HFF-Myc (cell line): ENCODE measurements around the gene GAB3.
"Not testable (repeated sequence)": the region's sequence is repeated elsewhere in the genome, so short reads cannot be mapped to it uniquely, and the experiment has no call there.

Experiments used
- DNase-seq: peaks from one replicate; pipeline ENCODE4 v3.0.0-alpha.2; 2011; ENCODE audit warnings: low read depth; ENCODE audit errors: extremely low read depth
- H3K4me3 ChIP-seq: replicated peaks from 2 replicates; pipeline ENCODE4 v1.5.1; 2011; ENCODE audit warnings: low read depth, mild to moderate bottlenecking, control low read depth, low read length
- TF ChIP-seq, protein P1 (sequence below): IDR thresholded peaks from 2 replicates; pipeline ENCODE4 v1.5.1; 2012; ENCODE audit warnings: mild to moderate bottlenecking, low read depth, low read length, control low read depth; ENCODE audit errors: missing control alignments

Gene GAB3

DNA sequence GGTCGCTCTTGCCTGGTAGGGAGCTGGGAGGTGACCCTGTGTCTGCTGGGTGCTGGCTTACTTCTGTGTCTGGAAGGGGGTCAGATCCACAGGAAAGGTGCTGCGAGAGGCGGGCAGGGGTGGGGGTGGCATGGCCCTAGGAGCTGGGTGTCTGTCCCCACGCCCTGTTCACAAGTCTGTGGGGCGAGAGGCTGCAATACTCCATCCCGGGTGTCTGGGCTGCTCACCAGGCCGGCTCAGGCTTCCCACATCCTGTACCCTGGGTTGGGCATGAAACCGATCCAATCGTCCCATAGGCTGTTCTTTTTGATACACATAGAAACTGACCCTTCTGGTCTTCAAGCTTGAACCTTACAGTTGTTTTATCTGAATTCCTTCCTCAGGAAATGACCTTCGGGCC lies 96.5 kb downstream of the GAB3 start:
- TF ChIP-seq, protein P1, sequence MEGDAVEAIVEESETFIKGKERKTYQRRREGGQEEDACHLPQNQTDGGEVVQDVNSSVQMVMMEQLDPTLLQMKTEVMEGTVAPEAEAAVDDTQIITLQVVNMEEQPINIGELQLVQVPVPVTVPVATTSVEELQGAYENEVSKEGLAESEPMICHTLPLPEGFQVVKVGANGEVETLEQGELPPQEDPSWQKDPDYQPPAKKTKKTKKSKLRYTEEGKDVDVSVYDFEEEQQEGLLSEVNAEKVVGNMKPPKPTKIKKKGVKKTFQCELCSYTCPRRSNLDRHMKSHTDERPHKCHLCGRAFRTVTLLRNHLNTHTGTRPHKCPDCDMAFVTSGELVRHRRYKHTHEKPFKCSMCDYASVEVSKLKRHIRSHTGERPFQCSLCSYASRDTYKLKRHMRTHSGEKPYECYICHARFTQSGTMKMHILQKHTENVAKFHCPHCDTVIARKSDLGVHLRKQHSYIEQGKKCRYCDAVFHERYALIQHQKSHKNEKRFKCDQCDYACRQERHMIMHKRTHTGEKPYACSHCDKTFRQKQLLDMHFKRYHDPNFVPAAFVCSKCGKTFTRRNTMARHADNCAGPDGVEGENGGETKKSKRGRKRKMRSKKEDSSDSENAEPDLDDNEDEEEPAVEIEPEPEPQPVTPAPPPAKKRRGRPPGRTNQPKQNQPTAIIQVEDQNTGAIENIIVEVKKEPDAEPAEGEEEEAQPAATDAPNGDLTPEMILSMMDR, result no peak
- no peak overlapping the region for H3K4me3 ChIP-seq
- no peak for DNase-seq

DNA sequence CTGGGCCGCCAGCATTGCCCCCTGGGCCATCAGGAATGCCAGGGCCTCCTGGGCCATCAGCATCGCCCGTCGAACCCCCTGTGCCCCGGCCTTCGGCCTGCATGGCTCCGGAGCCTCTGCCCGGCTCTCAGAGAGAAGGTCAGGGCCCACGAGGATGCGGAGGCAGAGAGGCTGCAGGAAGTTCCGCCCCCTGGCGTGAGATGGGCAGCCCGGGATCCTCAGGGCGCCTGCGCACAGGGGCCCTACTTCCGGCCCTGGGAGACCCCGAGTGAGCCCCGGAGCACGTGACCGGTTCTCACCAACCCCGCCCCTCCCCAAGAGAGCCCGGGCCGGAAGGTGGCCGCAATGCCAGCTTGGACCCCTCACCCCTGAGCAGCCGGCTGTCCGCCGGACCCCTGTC lies 97.5 kb downstream of the GAB3 start, which contains the start of gene CTAG2:
Gene CTAG2, minus strand, starts transcription at position 167 of the 400 bp plus-strand sequence. Its CDS starts 64 bp downstream, at position 103.
- not testable (repeated sequence) for DNase-seq, H3K4me3 ChIP-seq

DNA sequence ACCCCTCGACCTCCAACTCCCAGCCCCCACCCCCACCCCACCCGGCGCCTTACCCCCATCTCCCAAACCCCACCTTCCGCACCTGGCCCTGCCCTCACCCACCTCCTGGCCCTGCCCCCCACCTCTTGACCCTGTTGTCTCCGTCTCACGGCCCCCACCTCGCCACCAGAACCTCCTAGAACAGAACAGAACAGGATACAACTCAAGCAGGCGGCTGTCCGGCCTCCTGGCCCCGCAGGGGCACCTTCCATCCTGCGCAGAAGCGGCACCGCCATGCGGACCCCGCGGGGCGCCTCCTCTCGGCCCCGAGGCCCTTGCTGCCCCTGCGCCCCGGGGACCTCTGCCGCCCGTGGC lies 97.9 kb downstream of the GAB3 start:
- TF ChIP-seq, protein P1, result no peak
- DNase-seq, result no peak
- no peak overlapping the region for H3K4me3 ChIP-seq

DNA sequence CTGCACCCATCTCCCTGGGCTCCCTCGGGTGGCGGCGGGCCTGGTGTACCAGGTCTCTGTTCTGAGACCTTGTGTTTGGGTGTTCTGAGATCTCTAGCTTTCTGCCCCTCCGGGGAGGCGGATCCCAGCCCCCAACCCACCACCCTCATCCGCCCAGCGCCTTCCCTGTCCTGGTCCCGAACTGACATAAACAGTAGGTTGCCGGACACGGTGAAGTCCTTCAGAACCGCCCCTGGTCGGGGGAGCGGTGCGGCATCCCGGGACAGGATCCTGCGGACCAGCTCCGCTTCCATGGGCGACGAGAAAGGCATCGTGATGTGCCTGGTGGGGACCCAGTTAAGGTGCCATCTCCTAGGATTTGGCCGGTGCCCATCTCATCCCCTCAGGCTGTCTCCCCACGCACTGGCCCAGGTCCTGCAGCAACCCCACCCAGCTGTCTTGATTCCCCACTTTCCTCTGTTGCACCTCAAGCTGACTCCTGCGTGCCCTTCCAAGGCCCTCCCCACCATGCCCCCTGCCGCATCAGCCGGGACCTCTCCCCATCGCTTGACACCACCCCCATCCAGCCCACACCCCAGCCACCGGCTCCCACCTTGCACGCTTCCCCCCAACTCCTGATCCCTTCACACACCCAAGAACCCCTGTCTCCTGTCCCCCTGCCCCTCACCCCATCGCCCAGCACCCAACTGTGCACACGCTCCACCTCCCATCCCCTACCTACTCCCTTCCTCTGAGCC lies 98.4 kb downstream of the GAB3 start:
- TF ChIP-seq, protein P1, result no peak
- no peak overlapping the region for H3K4me3 ChIP-seq
- DNase-seq, result no peak

DNA sequence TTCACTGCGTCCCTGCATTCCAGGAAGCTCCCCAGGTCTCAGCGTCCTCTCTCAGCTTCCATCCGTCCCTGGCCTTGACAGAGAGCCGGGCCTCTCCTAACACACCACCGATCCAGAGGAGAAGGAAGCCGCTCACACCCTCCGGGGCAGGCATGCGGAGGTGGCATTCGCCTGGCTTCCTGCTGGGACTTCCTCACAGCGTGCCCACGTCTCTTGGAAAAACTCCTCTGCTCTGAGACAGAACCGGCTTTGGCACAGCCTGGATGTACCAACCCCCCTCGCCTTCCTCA lies 100.7 kb downstream of the GAB3 start:
- TF ChIP-seq, protein P1, result no peak
- DNase-seq, result no peak
- no peak overlapping the region for H3K4me3 ChIP-seq

DNA sequence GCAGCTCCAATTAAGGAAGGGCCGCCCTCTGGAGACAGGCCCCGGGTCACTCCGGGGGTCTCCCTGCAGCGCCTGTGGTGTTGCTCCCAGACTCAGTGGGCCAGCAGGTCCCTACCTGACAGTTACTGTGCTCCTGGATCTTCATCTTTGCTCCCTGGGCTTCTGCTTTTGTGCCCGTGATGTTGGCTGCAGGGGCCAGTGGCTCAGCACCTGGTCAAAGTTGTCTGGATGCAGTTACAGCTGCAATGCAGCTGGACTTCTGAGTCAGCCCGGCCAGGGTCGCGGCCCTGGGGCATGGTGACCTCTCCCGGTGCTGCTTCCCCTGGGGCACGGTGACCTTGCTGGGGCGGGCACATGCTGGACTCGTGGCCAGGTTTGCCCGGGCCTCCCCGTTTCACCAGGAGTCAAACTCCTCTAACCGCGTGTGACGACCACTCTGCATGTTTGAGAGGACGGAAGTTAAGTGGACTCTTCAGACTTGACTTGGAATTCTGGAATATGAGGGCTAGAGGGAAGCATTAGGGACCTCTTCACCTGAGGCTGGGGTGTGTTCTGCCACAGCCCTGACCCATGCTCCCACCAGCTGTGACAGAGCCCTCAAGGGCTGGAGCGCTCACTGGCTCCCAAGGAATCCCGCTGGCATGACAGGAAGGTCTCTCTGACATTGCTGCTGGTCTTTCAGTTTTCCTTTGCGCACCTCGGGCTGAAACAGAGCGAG lies 101.2 kb downstream of the GAB3 start:
- no peak overlapping the region for H3K4me3 ChIP-seq
- TF ChIP-seq, protein P1, result no peak
- DNase-seq, result no peak

DNA sequence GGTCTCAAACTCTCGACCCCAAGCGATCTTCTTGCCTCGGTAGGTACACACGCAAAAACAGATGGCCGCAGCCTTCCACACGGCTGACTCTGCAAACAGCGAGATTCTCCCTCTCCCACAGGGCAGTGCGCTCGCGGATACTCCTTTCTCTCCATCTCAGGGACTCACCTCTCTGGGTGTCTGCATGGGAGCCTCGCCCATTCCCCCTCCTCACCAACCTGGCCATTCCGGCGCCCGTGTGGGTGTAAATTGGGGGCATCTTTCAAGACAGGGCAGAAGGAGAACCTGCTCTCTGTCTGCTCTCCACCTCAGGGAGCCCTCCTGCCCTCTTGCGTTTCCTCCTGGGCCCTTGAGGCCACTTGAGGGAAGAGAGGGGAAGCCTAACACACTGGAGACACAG lies 101.9 kb downstream of the GAB3 start:
- H3K4me3 ChIP-seq, result no peak overlapping the region
- DNase-seq, result no peak
- TF ChIP-seq, protein P1, result no peak

DNA sequence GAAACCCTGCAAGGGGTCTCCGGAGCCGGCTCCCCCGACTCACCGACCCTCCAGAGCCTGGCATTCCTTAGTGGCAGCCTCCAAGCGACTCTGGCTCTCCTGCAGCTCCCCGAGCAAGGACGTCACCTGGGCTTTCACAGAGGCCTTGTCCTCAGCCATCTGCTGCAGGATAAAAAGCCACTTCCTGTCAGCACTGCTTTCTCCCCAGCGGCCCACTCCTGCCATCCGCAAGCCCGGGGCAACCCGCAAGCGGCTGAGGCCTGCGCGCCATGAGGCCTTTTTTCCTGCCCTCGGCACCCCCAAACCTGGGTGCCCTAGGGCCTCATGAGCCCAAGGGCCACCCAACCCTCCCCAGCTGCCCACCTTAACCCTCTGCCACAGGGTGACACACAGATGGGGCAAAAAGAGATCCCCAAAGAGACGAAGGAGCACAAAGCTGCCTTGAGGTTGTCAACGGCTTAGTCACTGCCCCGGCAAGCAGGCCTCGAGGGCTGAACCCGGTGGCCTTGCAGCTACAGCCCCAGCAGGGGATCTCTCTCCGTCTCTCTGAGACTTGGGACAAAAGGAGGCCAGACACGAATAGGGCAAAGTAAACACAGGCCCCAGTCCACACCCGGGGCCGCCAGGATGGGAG lies 105.0 kb downstream of the GAB3 start:
- not testable (repeated sequence) for DNase-seq, H3K4me3 ChIP-seq

DNA sequence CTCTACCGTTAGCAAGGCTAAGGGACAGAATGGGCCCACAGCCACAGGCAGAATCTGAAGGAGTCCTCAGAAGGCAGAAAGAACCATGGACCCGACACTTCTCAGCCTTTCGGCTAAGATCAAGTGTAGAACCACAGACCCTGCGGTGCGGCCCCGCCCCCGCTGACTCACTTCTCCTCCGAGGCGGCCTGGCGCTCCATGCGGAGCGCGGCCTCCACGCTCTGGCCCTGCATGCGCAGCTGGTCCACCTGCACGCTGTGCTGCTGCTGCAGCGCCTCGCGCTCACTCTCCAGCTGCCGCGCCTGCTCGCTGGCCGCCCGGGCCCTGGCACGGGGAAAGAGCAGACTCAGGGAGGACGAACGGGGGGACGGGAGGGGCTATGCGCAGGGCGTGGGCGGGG lies 107.2 kb downstream of the GAB3 start:
- not testable (repeated sequence) for DNase-seq, H3K4me3 ChIP-seq

DNA sequence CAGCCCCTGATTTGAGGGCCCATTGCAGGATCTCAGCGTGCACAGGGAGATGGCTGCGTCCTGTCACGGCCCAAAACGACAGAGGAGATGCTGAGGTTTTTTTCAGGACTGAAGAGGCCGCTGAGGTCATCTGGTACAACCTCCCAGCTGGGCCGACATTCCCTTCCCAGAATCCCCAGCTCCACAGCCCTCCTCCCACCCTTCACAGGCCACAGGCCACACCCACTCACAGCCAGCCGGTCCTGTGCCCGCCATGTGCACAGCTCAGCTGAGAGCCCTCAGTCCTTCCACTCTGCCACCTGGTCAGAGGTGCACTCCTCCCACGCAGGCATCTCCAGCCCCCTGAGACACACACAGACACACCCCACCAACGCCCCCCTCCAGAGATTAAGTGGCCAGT lies 109.1 kb downstream of the GAB3 start:
- DNase-seq, H3K4me3 ChIP-seq: not testable (repeated sequence)

DNA sequence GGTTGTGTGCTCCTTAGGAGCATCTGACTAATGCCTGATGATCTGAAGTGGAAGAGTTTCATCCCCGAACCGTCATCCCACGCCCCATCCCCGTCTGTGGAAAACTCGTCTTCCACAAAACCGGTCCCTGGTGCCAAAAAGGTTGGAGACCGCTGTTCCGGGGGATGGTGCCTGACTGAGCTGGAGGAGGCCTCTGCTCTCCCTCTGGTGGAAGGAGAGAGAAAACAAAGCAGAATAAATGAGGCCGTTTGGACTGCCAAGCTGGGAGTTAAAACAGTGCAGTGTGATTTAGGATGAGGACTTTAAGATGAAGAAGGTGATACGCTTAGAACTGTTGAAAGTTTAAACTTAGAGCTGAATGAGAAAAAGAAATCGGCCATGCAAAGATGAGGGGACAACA lies 117.2 kb downstream of the GAB3 start:
- DNase-seq, H3K4me3 ChIP-seq: not testable (repeated sequence)
